ENCODE measurements around the gene DLK1.

DNA sequence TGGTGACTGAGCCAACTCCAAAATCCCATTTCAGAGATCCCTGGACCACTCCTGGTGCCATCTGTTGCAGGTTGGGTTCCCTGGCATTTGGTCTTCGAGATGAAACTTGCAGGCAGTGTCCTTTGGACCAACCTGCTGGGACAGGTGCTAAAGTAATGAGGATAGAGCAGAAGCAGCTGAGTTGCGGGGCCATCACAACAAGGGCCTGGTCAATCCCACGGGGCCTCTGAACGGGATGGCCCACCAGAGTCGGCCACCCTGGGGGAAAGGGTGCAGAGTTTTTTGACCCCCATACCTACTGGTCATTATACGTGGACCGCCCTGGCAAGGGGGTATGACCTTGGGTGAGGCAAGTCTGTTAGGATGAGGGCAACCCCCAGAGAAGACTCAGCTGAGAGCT is 39.3 kb downstream of the DLK1 start:
- TF ChIP-seq NPAS2 (CRISPR knock-in tag; IDR thresholded peaks at IDR 0.05; ENCODE audit: borderline replicate concordance) = no peak
- TF ChIP-seq, protein P1, sequence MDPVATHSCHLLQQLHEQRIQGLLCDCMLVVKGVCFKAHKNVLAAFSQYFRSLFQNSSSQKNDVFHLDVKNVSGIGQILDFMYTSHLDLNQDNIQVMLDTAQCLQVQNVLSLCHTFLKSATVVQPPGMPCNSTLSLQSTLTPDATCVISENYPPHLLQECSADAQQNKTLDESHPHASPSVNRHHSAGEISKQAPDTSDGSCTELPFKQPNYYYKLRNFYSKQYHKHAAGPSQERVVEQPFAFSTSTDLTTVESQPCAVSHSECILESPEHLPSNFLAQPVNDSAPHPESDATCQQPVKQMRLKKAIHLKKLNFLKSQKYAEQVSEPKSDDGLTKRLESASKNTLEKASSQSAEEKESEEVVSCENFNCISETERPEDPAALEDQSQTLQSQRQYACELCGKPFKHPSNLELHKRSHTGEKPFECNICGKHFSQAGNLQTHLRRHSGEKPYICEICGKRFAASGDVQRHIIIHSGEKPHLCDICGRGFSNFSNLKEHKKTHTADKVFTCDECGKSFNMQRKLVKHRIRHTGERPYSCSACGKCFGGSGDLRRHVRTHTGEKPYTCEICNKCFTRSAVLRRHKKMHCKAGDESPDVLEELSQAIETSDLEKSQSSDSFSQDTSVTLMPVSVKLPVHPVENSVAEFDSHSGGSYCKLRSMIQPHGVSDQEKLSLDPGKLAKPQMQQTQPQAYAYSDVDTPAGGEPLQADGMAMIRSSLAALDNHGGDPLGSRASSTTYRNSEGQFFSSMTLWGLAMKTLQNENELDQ (CRISPR knock-in tag; IDR thresholded peaks at IDR 0.05; ENCODE audit: borderline replicate concordance) = no peak
- TF ChIP-seq, protein P2, sequence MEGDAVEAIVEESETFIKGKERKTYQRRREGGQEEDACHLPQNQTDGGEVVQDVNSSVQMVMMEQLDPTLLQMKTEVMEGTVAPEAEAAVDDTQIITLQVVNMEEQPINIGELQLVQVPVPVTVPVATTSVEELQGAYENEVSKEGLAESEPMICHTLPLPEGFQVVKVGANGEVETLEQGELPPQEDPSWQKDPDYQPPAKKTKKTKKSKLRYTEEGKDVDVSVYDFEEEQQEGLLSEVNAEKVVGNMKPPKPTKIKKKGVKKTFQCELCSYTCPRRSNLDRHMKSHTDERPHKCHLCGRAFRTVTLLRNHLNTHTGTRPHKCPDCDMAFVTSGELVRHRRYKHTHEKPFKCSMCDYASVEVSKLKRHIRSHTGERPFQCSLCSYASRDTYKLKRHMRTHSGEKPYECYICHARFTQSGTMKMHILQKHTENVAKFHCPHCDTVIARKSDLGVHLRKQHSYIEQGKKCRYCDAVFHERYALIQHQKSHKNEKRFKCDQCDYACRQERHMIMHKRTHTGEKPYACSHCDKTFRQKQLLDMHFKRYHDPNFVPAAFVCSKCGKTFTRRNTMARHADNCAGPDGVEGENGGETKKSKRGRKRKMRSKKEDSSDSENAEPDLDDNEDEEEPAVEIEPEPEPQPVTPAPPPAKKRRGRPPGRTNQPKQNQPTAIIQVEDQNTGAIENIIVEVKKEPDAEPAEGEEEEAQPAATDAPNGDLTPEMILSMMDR (CRISPR knock-in tag; IDR thresholded peaks at IDR 0.05) = no peak
- TF ChIP-seq ZBTB7A (CRISPR knock-in tag; IDR thresholded peaks at IDR 0.05) = no peak
- TF ChIP-seq SALL2 (CRISPR knock-in tag; IDR thresholded peaks at IDR 0.05) = no peak
- TF ChIP-seq, protein P3, sequence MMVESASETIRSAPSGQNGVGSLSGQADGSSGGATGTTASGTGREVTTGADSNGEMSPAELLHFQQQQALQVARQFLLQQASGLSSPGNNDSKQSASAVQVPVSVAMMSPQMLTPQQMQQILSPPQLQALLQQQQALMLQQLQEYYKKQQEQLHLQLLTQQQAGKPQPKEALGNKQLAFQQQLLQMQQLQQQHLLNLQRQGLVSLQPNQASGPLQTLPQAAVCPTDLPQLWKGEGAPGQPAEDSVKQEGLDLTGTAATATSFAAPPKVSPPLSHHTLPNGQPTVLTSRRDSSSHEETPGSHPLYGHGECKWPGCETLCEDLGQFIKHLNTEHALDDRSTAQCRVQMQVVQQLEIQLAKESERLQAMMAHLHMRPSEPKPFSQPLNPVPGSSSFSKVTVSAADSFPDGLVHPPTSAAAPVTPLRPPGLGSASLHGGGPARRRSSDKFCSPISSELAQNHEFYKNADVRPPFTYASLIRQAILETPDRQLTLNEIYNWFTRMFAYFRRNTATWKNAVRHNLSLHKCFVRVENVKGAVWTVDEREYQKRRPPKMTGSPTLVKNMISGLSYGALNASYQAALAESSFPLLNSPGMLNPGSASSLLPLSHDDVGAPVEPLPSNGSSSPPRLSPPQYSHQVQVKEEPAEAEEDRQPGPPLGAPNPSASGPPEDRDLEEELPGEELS (CRISPR knock-in tag; IDR thresholded peaks at IDR 0.05) = no peak
- TF ChIP-seq U2AF1 (optimal IDR thresholded peaks at IDR 0.05; ENCODE audit: low read depth, low read length) = no peak
- TF ChIP-seq RNF2 (conservative IDR thresholded peaks at IDR 0.05; ENCODE audit: low read depth) = no peak
- TF ChIP-seq SP1 (IDR thresholded peaks at IDR 0.05) = no peak
- TF ChIP-seq SP1 (CRISPR knock-in tag; IDR thresholded peaks at IDR 0.05) = no peak
- TF ChIP-seq, protein P4, sequence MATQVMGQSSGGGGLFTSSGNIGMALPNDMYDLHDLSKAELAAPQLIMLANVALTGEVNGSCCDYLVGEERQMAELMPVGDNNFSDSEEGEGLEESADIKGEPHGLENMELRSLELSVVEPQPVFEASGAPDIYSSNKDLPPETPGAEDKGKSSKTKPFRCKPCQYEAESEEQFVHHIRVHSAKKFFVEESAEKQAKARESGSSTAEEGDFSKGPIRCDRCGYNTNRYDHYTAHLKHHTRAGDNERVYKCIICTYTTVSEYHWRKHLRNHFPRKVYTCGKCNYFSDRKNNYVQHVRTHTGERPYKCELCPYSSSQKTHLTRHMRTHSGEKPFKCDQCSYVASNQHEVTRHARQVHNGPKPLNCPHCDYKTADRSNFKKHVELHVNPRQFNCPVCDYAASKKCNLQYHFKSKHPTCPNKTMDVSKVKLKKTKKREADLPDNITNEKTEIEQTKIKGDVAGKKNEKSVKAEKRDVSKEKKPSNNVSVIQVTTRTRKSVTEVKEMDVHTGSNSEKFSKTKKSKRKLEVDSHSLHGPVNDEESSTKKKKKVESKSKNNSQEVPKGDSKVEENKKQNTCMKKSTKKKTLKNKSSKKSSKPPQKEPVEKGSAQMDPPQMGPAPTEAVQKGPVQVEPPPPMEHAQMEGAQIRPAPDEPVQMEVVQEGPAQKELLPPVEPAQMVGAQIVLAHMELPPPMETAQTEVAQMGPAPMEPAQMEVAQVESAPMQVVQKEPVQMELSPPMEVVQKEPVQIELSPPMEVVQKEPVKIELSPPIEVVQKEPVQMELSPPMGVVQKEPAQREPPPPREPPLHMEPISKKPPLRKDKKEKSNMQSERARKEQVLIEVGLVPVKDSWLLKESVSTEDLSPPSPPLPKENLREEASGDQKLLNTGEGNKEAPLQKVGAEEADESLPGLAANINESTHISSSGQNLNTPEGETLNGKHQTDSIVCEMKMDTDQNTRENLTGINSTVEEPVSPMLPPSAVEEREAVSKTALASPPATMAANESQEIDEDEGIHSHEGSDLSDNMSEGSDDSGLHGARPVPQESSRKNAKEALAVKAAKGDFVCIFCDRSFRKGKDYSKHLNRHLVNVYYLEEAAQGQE (IDR thresholded peaks at IDR 0.05; ENCODE audit: borderline replicate concordance in 1 of 2, low read depth in 1 of 2, low read length in 2 of 2) = no peak
- TF ChIP-seq CREB1 (IDR thresholded peaks at IDR 0.05) = no peak
- no peak for TF ChIP-seq CREB1 (CRISPR knock-in tag; IDR thresholded peaks at IDR 0.05)
- TF ChIP-seq, protein P5, sequence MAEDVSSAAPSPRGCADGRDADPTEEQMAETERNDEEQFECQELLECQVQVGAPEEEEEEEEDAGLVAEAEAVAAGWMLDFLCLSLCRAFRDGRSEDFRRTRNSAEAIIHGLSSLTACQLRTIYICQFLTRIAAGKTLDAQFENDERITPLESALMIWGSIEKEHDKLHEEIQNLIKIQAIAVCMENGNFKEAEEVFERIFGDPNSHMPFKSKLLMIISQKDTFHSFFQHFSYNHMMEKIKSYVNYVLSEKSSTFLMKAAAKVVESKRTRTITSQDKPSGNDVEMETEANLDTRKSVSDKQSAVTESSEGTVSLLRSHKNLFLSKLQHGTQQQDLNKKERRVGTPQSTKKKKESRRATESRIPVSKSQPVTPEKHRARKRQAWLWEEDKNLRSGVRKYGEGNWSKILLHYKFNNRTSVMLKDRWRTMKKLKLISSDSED (CRISPR knock-in tag; IDR thresholded peaks at IDR 0.05) = no peak
